GM23248 (cell line): ENCODE results near the gene BCHE. TPM values are rescaled to one million over a fixed set of nuclear protein-coding genes. Genes with fewer than 3 reads are reported as not detected.

Experiments
- DNase-seq: peaks from one replicate; pipeline ENCODE4 v3.0.0-alpha.2; 2015
- H2AFZ ChIP-seq: fragments of 200-600 bp; sonication (generic); 2 replicates; pipeline ENCODE4 v1.6.1; 2016; ENCODE audit warnings: antibody characterized with exemption
- H3F3A ChIP-seq: fragments of 200-600 bp; sonication (generic); 2 replicates; pipeline ENCODE4 v1.6.1; 2016; ENCODE audit warnings: mild to moderate bottlenecking, antibody characterized with exemption, mixed run types; ENCODE audit not compliant: insufficient read depth
- H3K27ac ChIP-seq: fragments of 200-600 bp; sonication (generic); 2 replicates; pipeline ENCODE4 v1.5.1; 2016; ENCODE audit warnings: mild to moderate bottlenecking
- H3K27me3 ChIP-seq: fragments of 200-600 bp; sonication (generic); replicated peaks from 2 replicates; pipeline ENCODE4 v1.6.1; 2016; ENCODE audit warnings: mild to moderate bottlenecking; ENCODE audit not compliant: insufficient read depth
- H3K36me3 ChIP-seq: fragments of 200-600 bp; sonication (generic); 2 replicates; pipeline ENCODE4 v1.6.1; 2016; ENCODE audit warnings: low read depth, mild to moderate bottlenecking
- H3K4me1 ChIP-seq: fragments of 200-600 bp; sonication (generic); 2 replicates; pipeline ENCODE4 v1.6.1; 2016; ENCODE audit warnings: mild to moderate bottlenecking; ENCODE audit not compliant: insufficient read depth
- H3K4me2 ChIP-seq: fragments of 200-600 bp; sonication (generic); one replicate; pipeline ENCODE4 v1.6.1; 2016; ENCODE audit warnings: mild to moderate bottlenecking; ENCODE audit not compliant: unreplicated experiment
- H3K4me3 ChIP-seq: fragments of 200-600 bp; sonication (generic); 2 replicates; pipeline ENCODE4 v1.5.1; 2016; ENCODE audit warnings: mild to moderate bottlenecking
- H3K79me2 ChIP-seq: fragments of 200-600 bp; sonication (generic); 2 replicates; pipeline ENCODE4 v1.6.1; 2016; ENCODE audit warnings: mild to moderate bottlenecking; ENCODE audit not compliant: insufficient read depth
- H3K9ac ChIP-seq: fragments of 200-600 bp; sonication (generic); 2 replicates; pipeline ENCODE4 v1.6.1; 2016; ENCODE audit warnings: mild to moderate bottlenecking
- H3K9me2 ChIP-seq: fragments of 200-600 bp; sonication (generic); 2 replicates; pipeline ENCODE4 v1.6.1; 2016; ENCODE audit warnings: mixed run types, mild to moderate bottlenecking, moderate library complexity; ENCODE audit not compliant: insufficient read depth
- H3K9me3 ChIP-seq: fragments of 200-600 bp; sonication (generic); one replicate; pipeline ENCODE4 v1.6.1; 2017; ENCODE audit warnings: low read depth
- H4K20me1 ChIP-seq: fragments of 200-600 bp; sonication (generic); 2 replicates; pipeline ENCODE4 v1.6.0; 2016; ENCODE audit not compliant: insufficient read depth
- EZH2 ChIP-seq: fragments of 200-600 bp; sonication (generic); IDR thresholded peaks from 2 replicates; pipeline ENCODE4 v1.6.1; 2018; ENCODE audit warnings: antibody characterized with exemption, mild to moderate bottlenecking; ENCODE audit not compliant: insufficient read depth, poor library complexity, severe bottlenecking
- EZH2phosphoT487 ChIP-seq: fragments of 200-600 bp; sonication (generic); IDR thresholded peaks from 2 replicates; pipeline ENCODE4 v1.6.1; 2018; ENCODE audit warnings: antibody characterized with exemption, moderate library complexity, mild to moderate bottlenecking, low read depth; ENCODE audit not compliant: insufficient read depth
- WGBS, 2 experiments: methylation state at CpG; one replicate each; pipeline ENCODE4 v1.1.6; 2015 to 2017; ENCODE audit warnings: low lambda C conversion rate in 2 of 2, low coverage in 1 of 2; ENCODE audit errors: missing lambda C conversion rate in 2 of 2; 5-methylcytosine and 5-hydroxymethylcytosine counted together
- in situ Hi-C: fragments of 300-500 bp; cut with MboI; formaldehyde crosslinking; loops from 2 replicates; pipeline ENCODE4 v1.15.0; 2020
- polyA plus RNA-seq: library from polyadenylated mRNA; unstranded; fragments of >200 nt; fragmentation: Nextera tagmentation; extraction: Ambion mirVana; gene quantifications from 2 replicates; pipeline ENCODE4 v1.2.1, GENCODE V29; 2016
- total RNA-seq: library from RNA; depleted of rRNA; stranded (reverse); fragments of >200 nt; shearing (Covaris generic); gene quantifications from 2 replicates; pipeline ENCODE4 v1.2.3, GENCODE V29; 2014

BCHE gene
- total and polyA plus RNA-seq, 2 experiments from 2014 or later = not detected

DNA sequence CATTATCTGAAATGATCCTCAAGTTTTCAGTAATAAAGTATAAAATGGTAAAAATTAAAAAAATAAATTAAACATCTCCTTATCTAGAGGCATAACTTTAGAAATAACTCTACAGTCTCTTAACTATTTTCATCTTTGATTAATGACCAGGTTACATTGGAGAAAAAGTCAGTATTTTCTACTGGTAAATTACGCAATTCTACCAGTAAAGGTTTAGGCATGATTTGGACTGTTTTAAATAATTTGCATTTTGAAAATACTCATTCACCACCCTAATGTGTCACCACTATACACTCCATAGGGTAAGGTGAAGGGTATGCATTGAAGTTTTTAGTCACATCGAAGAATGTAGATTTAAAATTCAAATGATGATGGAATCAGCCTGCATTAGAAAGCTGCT is 45.9 kb upstream of the BCHE start:
- H3K4me3 ChIP-seq = no peak overlapping the region
- H4K20me1 ChIP-seq = no peaks in the 10 kb centered on the region
- H3K27me3 ChIP-seq = no peaks in the 10 kb centered on the region
- WGBS, 2 experiments = 33 to 47% methylated on average over 2 of the region's 2 CpGs
- no peak overlapping the region for H2AFZ ChIP-seq
- in situ Hi-C loops = no loop called here
- no peak overlapping the region for H3K9ac ChIP-seq
- no peaks in the 10 kb centered on the region for H3K4me1 ChIP-seq
- no peaks in the 10 kb centered on the region for H3K36me3 ChIP-seq
- H3K79me2 ChIP-seq = no peaks in the 10 kb centered on the region
- H3F3A ChIP-seq = no peaks in the 10 kb centered on the region
- no peaks in the 10 kb centered on the region for H3K9me2 ChIP-seq
- H3K4me2 ChIP-seq = no peak overlapping the region
- no peak for DNase-seq
- no peak overlapping the region for H3K27ac ChIP-seq
- TF ChIP-seq EZH2phosphoT487 = no peak
- no peak for TF ChIP-seq EZH2
- H3K9me3 ChIP-seq = no peaks in the 10 kb centered on the region

DNA sequence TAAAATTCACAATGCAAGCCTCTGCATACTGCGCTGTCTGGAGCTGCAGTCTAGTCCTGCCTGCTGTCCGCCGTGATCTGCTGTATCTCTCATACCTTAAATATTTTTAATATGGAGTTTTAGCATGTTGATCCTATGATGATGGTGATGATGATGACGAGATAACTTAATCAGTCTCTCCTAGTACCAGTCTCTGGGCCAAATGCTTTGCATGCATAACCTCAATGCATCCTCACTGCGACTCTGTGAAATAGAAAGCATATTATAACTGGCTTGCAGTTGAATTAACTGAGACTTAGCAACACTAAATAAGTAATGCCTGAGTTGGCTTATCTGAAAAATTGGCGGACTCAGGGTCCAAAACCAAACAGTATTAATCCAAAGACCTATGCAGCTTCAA is 38.4 kb upstream of the BCHE start:
- Histone ChIP-seq H3K4me2 (no peak overlapping the region), H3K27me3 (no peaks in the 10 kb centered on the region), H3K4me3 (no peak overlapping the region), H2AFZ (no peak overlapping the region), H3K27ac (no peak overlapping the region), H3K9ac (no peak overlapping the region), H3K4me1 (no peaks in the 10 kb centered on the region), H4K20me1 (no peaks in the 10 kb centered on the region), H3K79me2 (no peaks in the 10 kb centered on the region), H3K36me3 (no peaks in the 10 kb centered on the region), H3F3A (no peaks in the 10 kb centered on the region), H3K9me3 (no peaks in the 10 kb centered on the region), H3K9me2 (no peaks in the 10 kb centered on the region)
- whole genome bisulfite sequencing, 2 experiments = 37 to 44% methylated on average over 6 of the region's 6 CpGs
- DNase-seq = no peak
- TF ChIP-seq EZH2phosphoT487 (no peak), EZH2 (no peak)
- in situ Hi-C loops = no loop called here

DNA sequence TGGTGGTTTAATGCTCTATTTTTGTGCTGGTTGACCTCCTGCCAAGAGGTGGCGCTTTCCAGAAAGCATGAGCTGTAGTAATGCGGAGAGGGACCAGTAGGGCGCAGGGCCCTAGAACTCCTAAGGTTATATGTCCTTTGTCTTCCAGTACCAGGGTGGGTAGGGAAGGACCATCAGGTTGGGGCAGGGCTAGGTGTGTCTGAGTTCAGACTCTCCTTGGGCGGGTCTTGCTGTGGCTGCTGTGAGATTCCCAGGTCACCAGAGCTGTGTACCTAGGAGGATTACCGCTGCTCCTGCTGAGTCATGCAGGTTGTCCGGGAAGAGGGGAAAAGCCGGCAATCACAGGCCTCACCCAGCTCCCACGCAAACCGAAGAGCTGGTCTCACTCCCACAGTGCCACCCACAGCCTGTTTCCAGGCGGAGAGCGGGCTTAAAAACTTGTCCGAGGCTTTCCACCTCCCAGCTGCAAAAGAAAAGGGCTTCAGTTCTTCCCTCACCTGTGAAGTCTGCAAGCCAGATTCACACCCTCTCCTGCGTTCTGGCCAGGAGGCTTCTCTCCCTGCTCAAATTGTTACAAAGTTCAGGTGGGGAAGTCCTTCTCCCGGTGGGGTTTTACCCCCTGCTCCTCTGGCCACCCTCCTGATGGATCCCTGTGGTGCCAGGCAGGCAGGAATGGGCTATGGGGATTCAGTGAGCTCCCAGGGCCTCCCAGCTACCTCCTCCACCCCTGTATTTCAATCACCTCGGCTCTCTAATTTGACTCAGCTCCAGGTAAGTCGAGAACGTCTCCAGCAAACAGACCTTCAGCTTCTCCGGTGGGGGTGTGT is 37.7 kb upstream of the BCHE start:
- in situ Hi-C loops = no loop called here
- no peaks in the 10 kb centered on the region for H3K36me3 ChIP-seq
- no peak overlapping the region for H3K27ac ChIP-seq
- H3K79me2 ChIP-seq = no peaks in the 10 kb centered on the region
- no peaks in the 10 kb centered on the region for H3K9me3 ChIP-seq
- no peak overlapping the region for H3K4me2 ChIP-seq
- no peak for DNase-seq
- H2AFZ ChIP-seq = no peak overlapping the region
- H3K27me3 ChIP-seq = no peaks in the 10 kb centered on the region
- WGBS, 2 experiments = 36 to 41% methylated on average over 18 of the region's 18 CpGs
- H3K9ac ChIP-seq = no peak overlapping the region
- H3K4me3 ChIP-seq = no peak overlapping the region
- TF ChIP-seq EZH2phosphoT487 (no peak), EZH2 (no peak)
- H4K20me1 ChIP-seq = no peaks in the 10 kb centered on the region
- no peaks in the 10 kb centered on the region for H3K4me1 ChIP-seq
- H3K9me2 ChIP-seq = no peaks in the 10 kb centered on the region
- no peaks in the 10 kb centered on the region for H3F3A ChIP-seq

DNA sequence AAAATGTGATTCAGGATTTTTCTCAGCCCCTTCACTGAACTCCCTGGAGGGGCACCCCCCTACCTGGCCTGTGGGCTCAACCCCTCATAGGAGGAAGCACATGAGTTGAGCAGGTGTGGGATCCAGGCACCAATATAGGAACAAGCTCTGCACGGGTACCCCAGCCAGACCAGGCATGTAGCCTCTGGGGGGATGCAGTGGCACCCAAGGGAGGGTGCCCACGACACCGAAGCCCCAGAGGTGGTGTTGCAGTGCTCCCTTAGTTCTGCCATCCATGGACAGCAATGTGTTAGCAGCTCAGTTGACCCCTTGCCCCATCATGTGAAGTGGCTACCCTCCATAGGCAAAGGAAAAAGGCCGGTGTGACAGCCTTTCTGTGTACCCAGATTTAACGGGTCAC is 30.9 kb upstream of the BCHE start:
- no peak for DNase-seq
- no peak overlapping the region for H3K27ac ChIP-seq
- 25 to 26% methylated on average over 5 of the region's 5 CpGs for WGBS, 2 experiments
- H3K79me2 ChIP-seq = no peaks in the 10 kb centered on the region
- no peaks in the 10 kb centered on the region for H3K9me3 ChIP-seq
- H3K4me1 ChIP-seq = no peaks in the 10 kb centered on the region
- H3F3A ChIP-seq = no peaks in the 10 kb centered on the region
- no peak for TF ChIP-seq EZH2
- TF ChIP-seq EZH2phosphoT487 = no peak
- no peak overlapping the region for H3K9ac ChIP-seq
- H2AFZ ChIP-seq = no peak overlapping the region
- in situ Hi-C loops = no loop called here
- H3K27me3 ChIP-seq = no peaks in the 10 kb centered on the region
- H4K20me1 ChIP-seq = no peaks in the 10 kb centered on the region
- no peaks in the 10 kb centered on the region for H3K9me2 ChIP-seq
- H3K36me3 ChIP-seq = no peaks in the 10 kb centered on the region
- no peak overlapping the region for H3K4me3 ChIP-seq
- no peak overlapping the region for H3K4me2 ChIP-seq

DNA sequence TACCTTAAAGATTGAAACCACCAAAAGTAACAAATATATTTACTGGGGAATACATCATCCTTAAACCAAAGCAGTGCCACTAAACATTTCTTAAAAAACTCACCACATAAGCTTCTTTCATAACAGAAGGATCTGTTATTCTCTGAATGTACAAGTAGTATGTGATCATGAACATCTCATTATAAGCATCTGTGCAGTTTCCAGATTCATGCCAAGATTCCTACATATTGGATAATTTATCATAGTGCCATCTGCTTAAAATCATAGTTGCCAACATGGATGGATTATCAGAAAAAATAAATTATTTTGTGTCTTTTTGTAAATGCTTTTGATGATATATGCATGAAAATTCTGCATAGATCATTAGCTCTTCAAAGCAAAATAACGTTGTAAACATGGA is 21.8 kb upstream of the BCHE start:
- no peak overlapping the region for H3K9ac ChIP-seq
- H3K4me1 ChIP-seq = no peaks in the 10 kb centered on the region
- no peak overlapping the region for H2AFZ ChIP-seq
- no peaks in the 10 kb centered on the region for H4K20me1 ChIP-seq
- H3K9me3 ChIP-seq = no peaks in the 10 kb centered on the region
- H3K79me2 ChIP-seq = no peaks in the 10 kb centered on the region
- 0% methylated on average over 1 of the region's 1 CpG for WGBS, 2 experiments
- DNase-seq = no peak
- TF ChIP-seq EZH2 = no peak
- TF ChIP-seq EZH2phosphoT487 = no peak
- no peak overlapping the region for H3K27ac ChIP-seq
- no peaks in the 10 kb centered on the region for H3K36me3 ChIP-seq
- H3K4me3 ChIP-seq = no peak overlapping the region
- no peaks in the 10 kb centered on the region for H3K27me3 ChIP-seq
- in situ Hi-C loops = no loop called here
- H3F3A ChIP-seq = no peaks in the 10 kb centered on the region
- no peaks in the 10 kb centered on the region for H3K9me2 ChIP-seq
- no peak overlapping the region for H3K4me2 ChIP-seq
